H1 (cell line): ENCODE results near the gene ZDHHC1. TPM values are rescaled to one million over a fixed set of nuclear protein-coding genes. Genes with fewer than 3 reads are reported as not detected.

Source experiments
- CTCF ChIA-PET: fragments of 300-600 bp; sonication (Branson Sonifier 250); formaldehyde crosslinking; loops from one replicate; lab custom pipeline; 2021; ENCODE audit not compliant: partially characterized antibody; lab: Charles Lee
- POLR2A ChIA-PET: fragments of 300-600 bp; sonication (Branson Sonifier 250); formaldehyde crosslinking; loops from one replicate; lab custom pipeline; 2021; ENCODE audit warnings: inconsistent platforms; ENCODE audit not compliant: partially characterized antibody; lab: Charles Lee
- DNase-seq, 2 experiments: peaks; one replicate each; pipeline versions ENCODE4 v3.0.0 to v3.0.0-alpha.2; 2010 to 2022; ENCODE audit warnings: low spot score in 2 of 2, low read depth in 1 of 2, mixed read lengths in 1 of 2
- FAIRE-seq: peaks from 2 replicates; lab custom pipeline; 2011; peaks lifted over from hg19 to GRCh38; lab: Jason Lieb, UNC
- H2AFZ ChIP-seq: 2 replicates; pipeline ENCODE4 v1.8.1; 2012; ENCODE audit warnings: low read length, inconsistent platforms
- H2AK5ac ChIP-seq: 2 replicates; pipeline ENCODE4 v1.6.1; 2013; ENCODE audit warnings: low read depth, low read length
- H2BK120ac ChIP-seq: replicated peaks from 2 replicates; pipeline ENCODE3; 2013; ENCODE audit warnings: low read depth, low read length, inconsistent platforms
- H2BK12ac ChIP-seq: 2 replicates; pipeline ENCODE4 v1.6.1; 2013; ENCODE audit warnings: low read depth, low read length
- H2BK15ac ChIP-seq: 2 replicates; pipeline ENCODE4 v1.6.1; 2013; ENCODE audit warnings: low read length
- H2BK20ac ChIP-seq: 2 replicates; pipeline ENCODE4 v1.6.1; 2013; ENCODE audit warnings: low read length
- H2BK5ac ChIP-seq: 2 replicates; pipeline ENCODE4 v1.6.1; 2013; ENCODE audit warnings: low read depth, low read length
- H3K14ac ChIP-seq: 2 replicates; pipeline ENCODE4 v1.6.1; 2013; ENCODE audit warnings: inconsistent platforms; ENCODE audit not compliant: insufficient read length
- H3K18ac ChIP-seq: 2 replicates; pipeline ENCODE4 v1.6.1; 2013; ENCODE audit warnings: low read length; ENCODE audit errors: extremely low read depth
- H3K23ac ChIP-seq: 2 replicates; pipeline ENCODE4 v1.6.1; 2013; ENCODE audit warnings: inconsistent platforms; ENCODE audit not compliant: insufficient read length
- H3K23me2 ChIP-seq: 2 replicates; pipeline ENCODE4 v1.6.1; 2013; ENCODE audit warnings: low read depth, low read length
- H3K27ac ChIP-seq: 2 replicates; pipeline ENCODE4 v1.6.1; 2011; ENCODE audit warnings: low read depth, low read length, inconsistent platforms
- H3K27me3 ChIP-seq, 4 experiments: replicated peaks in 1 of 4; 1 replicate in 1 of 4; 2 replicates in 3 of 4; pipeline versions ENCODE4 v1.6.1 to v1.8.1; 2011 to 2013; ENCODE audit warnings: low read length in 3 of 4, mild to moderate bottlenecking in 3 of 4, inconsistent platforms in 2 of 4, mixed read lengths in 2 of 4, moderate library complexity in 1 of 4; ENCODE audit not compliant: control insufficient read depth in 3 of 4, insufficient read depth in 3 of 4; ENCODE audit errors: extremely low read depth in 1 of 4
- H3K36me3 ChIP-seq, 4 experiments: 2 replicates each; pipeline versions ENCODE4 v1.6.1 to v1.8.1; 2011 to 2013; ENCODE audit warnings: mild to moderate bottlenecking in 4 of 4, low read length in 3 of 4, moderate library complexity in 2 of 4, control low read depth in 1 of 4, inconsistent platforms in 1 of 4; ENCODE audit not compliant: insufficient read depth in 4 of 4, control insufficient read depth in 2 of 4
- H3K4ac ChIP-seq: replicated peaks from 2 replicates; pipeline ENCODE3; 2013; ENCODE audit warnings: low read length, low read depth, mixed read lengths, inconsistent platforms; ENCODE audit not compliant: insufficient read length
- H3K4me1 ChIP-seq, 4 experiments: replicated peaks in 1 of 4; 1 replicate in 1 of 4; 2 replicates in 3 of 4; pipeline versions ENCODE4 v1.6.1 to v1.8.1; 2011 to 2013; ENCODE audit warnings: low read length in 3 of 4, inconsistent platforms in 2 of 4, mixed read lengths in 1 of 4; ENCODE audit not compliant: insufficient read depth in 4 of 4, control insufficient read depth in 3 of 4
- H3K4me2 ChIP-seq, 2 experiments: 2 replicates each; pipeline versions ENCODE4 v1.6.1 to v1.8.1; 2011 to 2013; ENCODE audit warnings: low read depth in 2 of 2, low read length in 2 of 2, control low read depth in 1 of 2, inconsistent platforms in 1 of 2, mild to moderate bottlenecking in 1 of 2; ENCODE audit not compliant: insufficient read depth in 1 of 2
- H3K4me3 ChIP-seq, 4 experiments: fragments of 200-600, 300-600 bp in 1 of 4; sonication (generic), shearing (Covaris generic), sonication (Bioruptor Twin) in 1 of 4; 2 replicates each; pipeline versions ENCODE4 v1.5.1 to v1.8.1; 2011 to 2016; ENCODE audit warnings: low read length in 4 of 4, low read depth in 3 of 4, control low read depth in 2 of 4, inconsistent platforms in 2 of 4, mild to moderate bottlenecking in 2 of 4, mixed read lengths in 1 of 4, moderate library complexity in 1 of 4; ENCODE audit not compliant: insufficient read depth in 2 of 4; ENCODE audit errors: extremely low read depth in 1 of 4
- H3K56ac ChIP-seq: replicated peaks from 2 replicates; pipeline ENCODE3; 2013; ENCODE audit warnings: low read depth, mild to moderate bottlenecking, mixed read lengths, low read length, inconsistent platforms; ENCODE audit not compliant: insufficient read length
- H3K79me1 ChIP-seq: 2 replicates; pipeline ENCODE4 v1.6.1; 2013; ENCODE audit warnings: low read depth, low read length, control low read depth
- H3K79me2 ChIP-seq, 2 experiments: 2 replicates each; pipeline versions ENCODE4 v1.6.1 to v1.8.1; 2012 to 2013; ENCODE audit warnings: low read length in 2 of 2, mild to moderate bottlenecking in 2 of 2, inconsistent platforms in 1 of 2; ENCODE audit not compliant: insufficient read depth in 2 of 2, control insufficient read depth in 1 of 2
- H3K9ac ChIP-seq, 4 experiments: replicated peaks in 1 of 4; 1 replicate in 1 of 4; 2 replicates in 3 of 4; pipeline versions ENCODE4 v1.6.1 to v1.8.1; 2011 to 2013; ENCODE audit warnings: low read depth in 3 of 4, low read length in 3 of 4, control low read depth in 2 of 4, mild to moderate bottlenecking in 2 of 4, moderate library complexity in 2 of 4, inconsistent platforms in 1 of 4; ENCODE audit errors: extremely low read depth in 1 of 4
- H3K9me3 ChIP-seq, 2 experiments: 2 replicates each; pipeline versions ENCODE4 v1.6.1 to v1.8.1; 2012 to 2013; ENCODE audit warnings: mild to moderate bottlenecking in 2 of 2, moderate library complexity in 2 of 2, control low read depth in 1 of 2, inconsistent platforms in 1 of 2, low read depth in 1 of 2, low read length in 1 of 2, mixed read lengths in 1 of 2; ENCODE audit not compliant: insufficient read depth in 2 of 2
- H4K20me1 ChIP-seq, 2 experiments: replicated peaks in 1 of 2; 2 replicates each; pipeline versions ENCODE3 to v1.8.1; 2011 to 2013; ENCODE audit warnings: inconsistent platforms in 2 of 2, low read length in 2 of 2, mild to moderate bottlenecking in 1 of 2; ENCODE audit not compliant: insufficient read depth in 2 of 2, control insufficient read depth in 1 of 2
- H4K5ac ChIP-seq: 2 replicates; pipeline ENCODE4 v1.6.1; 2013; ENCODE audit warnings: low read length, low read depth, mixed read lengths, inconsistent platforms; ENCODE audit not compliant: insufficient read length
- H4K8ac ChIP-seq: 2 replicates; pipeline ENCODE4 v1.8.0; 2013; ENCODE audit warnings: mild to moderate bottlenecking, moderate library complexity, low read length, inconsistent platforms; ENCODE audit not compliant: insufficient read depth; ENCODE audit errors: extremely low read depth
- H4K91ac ChIP-seq: replicated peaks from 2 replicates; pipeline ENCODE3; 2013; ENCODE audit warnings: low read length, mixed read lengths, inconsistent platforms; ENCODE audit not compliant: insufficient read length
- CHD2 ChIP-seq: IDR thresholded peaks from 2 replicates; pipeline ENCODE4 v1.6.1; 2012; ENCODE audit warnings: low read length, improper control_type of control experiment
- HDAC2 ChIP-seq, 2 experiments: fragments of 300-600 bp in 1 of 2; sonication (generic) in 1 of 2; IDR thresholded peaks; 2 replicates each; pipeline ENCODE4 v1.6.1; 2011 to 2012; ENCODE audit warnings: low read depth in 2 of 2, low read length in 2 of 2, mild to moderate bottlenecking in 2 of 2, moderate library complexity in 2 of 2, borderline replicate concordance in 1 of 2, inconsistent platforms in 1 of 2
- MAX ChIP-seq: IDR thresholded peaks from 2 replicates; pipeline ENCODE4 v1.6.1; 2012; ENCODE audit warnings: inconsistent platforms
- TCF12 ChIP-seq: IDR thresholded peaks from 2 replicates; pipeline ENCODE4 v1.6.1; 2011; ENCODE audit warnings: low read depth, mild to moderate bottlenecking, low read length
- WGBS, 2 experiments: shearing (Covaris generic) in 1 of 2; methylation state at CpG; one replicate each; pipeline versions ENCODE4 v1.1.6 to v1.1.7; 2013 to 2015; ENCODE audit warnings: low lambda C conversion rate in 2 of 2, mixed read lengths in 2 of 2, inconsistent platforms in 1 of 2, low coverage in 1 of 2, missing lambda C conversion rate in 1 of 2; ENCODE audit not compliant: insufficient replicate concordance in 2 of 2, insufficient coverage in 1 of 2, insufficient read length in 1 of 2; ENCODE audit errors: extremely low coverage in 1 of 2, missing lambda C conversion rate in 1 of 2; 5-methylcytosine and 5-hydroxymethylcytosine counted together
- polyA plus RNA-seq, 7 experiments: library from polyadenylated mRNA; depleted of rRNA in 3 of 7; stranded (reverse) in 5 of 7; unstranded in 2 of 7; fragments of >200 nt in 5 of 7; fragments of 200-250 nt in 2 of 7; gene quantifications; 1 replicate in 5 of 7; 2 replicates in 1 of 7; 4 replicates in 1 of 7; pipeline versions ENCODE4 v1.2.1 to v1.2.3, GENCODE V29; 2011 to 2013; ENCODE audit warnings: missing spikeins in 2 of 7, mixed read lengths in 2 of 7
- total RNA-seq: library from RNA; stranded (reverse); fragmentation: NEBNext Ultra II Directional; extraction: Animal tissue kit (Norgen Biotek cat#: 25700); gene quantifications from 2 replicates; pipeline ENCODE4 v1.2.1, GENCODE V29; 2021

The ZDHHC1 gene
- total and polyA plus RNA-seq, 2 of the 8 experiments (the other 6 are each of a cell fraction or from before 2014, with no cell fraction given), result 3.1 to 4.9 TPM

GRCh38 chr16:67412294-67412693, 4.0 kb downstream of the ZDHHC1 start:
- no peak overlapping the region for H2BK15ac ChIP-seq
- H3K4me3 ChIP-seq, result no peak overlapping the region
- peaks cover 4% of the 10 kb centered on the region; the same call in 1 of the 2 replicates for H3K23me2 ChIP-seq
- no peak overlapping the region for H2BK5ac ChIP-seq
- no peaks in the 10 kb centered on the region for H4K20me1 ChIP-seq
- H3K4me1 ChIP-seq, result peaks cover 0 to 15% (median 3%) of the 10 kb centered on the region in 4 experiments
- no peaks in the 10 kb centered on the region; a peak in 3 of 7 replicates for H3K27me3 ChIP-seq
- no peak overlapping the region for H3K4me2 ChIP-seq
- CTCF ChIA-PET, result interaction anchor here (0.6 to 32.4 kb wide), 7 partner anchors 5 to 151 kb away, joined by 3 to 476 read pairs (median 4); partner anchors contain the start of genes ATP6V0D1, TPPP3 and ZDHHC1
- H3K9me3 ChIP-seq, result no peaks in the 10 kb centered on the region
- 89% methylated on average over 2 of the region's 2 CpGs; no CpG with 5 or more reads in 1 of the 2 experiments for WGBS, 2 experiments
- peak overlapping the region; percentile 60; the same call in 1 of the 2 replicates for H2AK5ac ChIP-seq
- POLR2A ChIA-PET, result interaction anchor here (1.1 to 3.1 kb wide), 2 partner anchors 10 to 11 kb away, joined by 3 to 14 read pairs; no protein-coding TSS in a partner anchor
- no peak overlapping the region for H3K9ac ChIP-seq
- H2BK12ac ChIP-seq, result no peak overlapping the region
- H4K5ac ChIP-seq, result no peak overlapping the region
- H3K27ac ChIP-seq, result no peak overlapping the region
- no peak overlapping the region for H4K91ac ChIP-seq
- no peak overlapping the region for H3K23ac ChIP-seq
- no peak overlapping the region for H2BK120ac ChIP-seq
- DNase-seq (no peak), FAIRE-seq (no peak)
- H3K79me1 ChIP-seq, result no peaks in the 10 kb centered on the region
- no peaks in the 10 kb centered on the region for H3K79me2 ChIP-seq
- H3K4ac ChIP-seq, result no peak overlapping the region
- H2AFZ ChIP-seq, result no peak overlapping the region
- H3K18ac ChIP-seq, result no peak overlapping the region
- no peak overlapping the region for H3K14ac ChIP-seq
- H3K56ac ChIP-seq, result no peak overlapping the region
- no peak for TF ChIP-seq HDAC2 (IDR thresholded peaks at IDR 0.05; ENCODE audit: borderline replicate concordance in 1 of 2, low read depth in 2 of 2, low read length in 2 of 2)
- TF ChIP-seq MAX, result no peak
- no peak for TF ChIP-seq TCF12
- no peak for TF ChIP-seq CHD2
- H2BK20ac ChIP-seq, result no peak overlapping the region
- no peaks in the 10 kb centered on the region for H3K36me3 ChIP-seq
- H4K8ac ChIP-seq, result no peak overlapping the region
